Spleen (tissue), 11 donors: Measurements from ENCODE around the gene USP51. TPM values are rescaled to one million over a fixed set of nuclear protein-coding genes. Genes with fewer than 3 reads are reported as not detected.
"Not testable (repeated sequence)": the region's sequence is repeated elsewhere in the genome, so short reads cannot be mapped to it uniquely, and the experiment has no call there.

ENCODE experiments used
- DNase-seq: peaks from one replicate; pipeline ENCODE4 v3.0.0-alpha.2; 2020
- H3K27ac ChIP-seq, 8 donors: fragments of 200-600 bp; sonication (generic) in 7 of 8; 1 replicate in 4 of 8; 2 replicates in 4 of 8; pipeline versions ENCODE4 v1.5.0 to v1.8.0; 2016 to 2021; ENCODE audit warnings: inconsistent platforms in 4 of 8, mild to moderate bottlenecking in 4 of 8, moderate library complexity in 1 of 8
- H3K27me3 ChIP-seq, 7 donors: fragments of 200-600 bp; sonication (generic) in 6 of 7; replicated peaks in 1 of 7; 1 replicate in 4 of 7; 2 replicates in 3 of 7; pipeline versions ENCODE4 v1.5.0 to v1.8.0; 2016 to 2021; ENCODE audit warnings: inconsistent platforms in 3 of 7, mild to moderate bottlenecking in 1 of 7
- H3K36me3 ChIP-seq, 6 donors: fragments of 200-600 bp; sonication (generic) in 5 of 6; 1 replicate in 4 of 6; 2 replicates in 2 of 6; pipeline versions ENCODE4 v1.5.0 to v1.8.0; 2016 to 2021; ENCODE audit warnings: inconsistent platforms in 2 of 6
- H3K4me1 ChIP-seq, 6 donors: fragments of 200-600 bp; sonication (generic) in 5 of 6; 1 replicate in 3 of 6; 2 replicates in 3 of 6; pipeline versions ENCODE4 v1.5.0 to v1.8.0; 2016 to 2021; ENCODE audit warnings: inconsistent platforms in 3 of 6
- H3K4me3 ChIP-seq, 8 donors: fragments of 200-600 bp; sonication (generic) in 7 of 8; 1 replicate in 4 of 8; 2 replicates in 4 of 8; pipeline versions ENCODE4 v1.5.0 to v1.8.0; 2016 to 2021; ENCODE audit warnings: inconsistent platforms in 4 of 8, mild to moderate bottlenecking in 4 of 8, moderate library complexity in 2 of 8
- H3K9me3 ChIP-seq, 8 donors: fragments of 200-600 bp; sonication (generic) in 7 of 8; 1 replicate in 4 of 8; 2 replicates in 4 of 8; pipeline versions ENCODE4 v1.5.0 to v1.8.0; 2016 to 2021; ENCODE audit warnings: inconsistent platforms in 4 of 8
- POLR2A ChIP-seq, 3 donors: fragments of 450-650 bp; IDR thresholded peaks; one replicate each; pipeline ENCODE4 v1.5.1; 2017; ENCODE audit warnings: antibody characterized with exemption in 3 of 3, mild to moderate bottlenecking in 1 of 3
- POLR2AphosphoS5 ChIP-seq, 3 donors: sonication (generic); formaldehyde crosslinking; IDR thresholded peaks; one replicate each; pipeline ENCODE4 v1.5.1; 2017; ENCODE audit warnings: antibody characterized with exemption in 3 of 3
- WGBS, 5 donors: extraction: QIAGEN DNeasy Blood & Tissue Kit in 3 of 5; methylation state at CpG; one replicate each; pipeline versions ENCODE4 v1.1.5 to v1.1.7; 2013 to 2018; 5-methylcytosine and 5-hydroxymethylcytosine counted together
- intact Hi-C: fragments of 100-400 bp; cut with DNase I; formaldehyde crosslinking; loops from one replicate; pipeline ENCODE4 v1.15.0; 2023; ENCODE audit warnings: low total_unique reads
- polyA plus RNA-seq, 3 donors: library from polyadenylated mRNA; stranded (reverse); fragments of 200-250 nt; gene quantifications; one replicate each; pipeline ENCODE4 v1.2.1, GENCODE V29; 2013
- total RNA-seq, 7 donors: library from RNA; depleted of rRNA in 3 of 7; stranded (reverse); fragments of >200 nt in 3 of 7; fragmentation: NEBNext Ultra II Directional in 4 of 7; extraction: Animal tissue kit (Norgen Biotek cat#: 25700) in 4 of 7; gene quantifications; one replicate each; pipeline versions ENCODE4 v1.1.0 to v1.2.1, GENCODE V29; 2016 to 2021
- TF ChIP-seq, protein P1 (sequence below), 11 experiments: fragments of 200-600 bp in 7 of 11; fragments of 450-650 bp in 4 of 11; sonication (generic) in 4 of 11; IDR thresholded peaks in 8 of 11; conservative IDR thresholded peaks in 3 of 11; 1 replicate in 7 of 11; 2 replicates in 4 of 11; pipeline versions ENCODE4 v1.4.0 to v1.8.0; 2016 to 2021; ENCODE audit warnings: antibody characterized with exemption in 11 of 11, inconsistent platforms in 4 of 11, mild to moderate bottlenecking in 1 of 11
- donor health status: healthy with polysubstance abuse.
- donor health status: DM: no; HTN: no; CAD: no; lungs with moderate emphysema.
- donor health status: DM: no; HTN: no; CAD: no.
- donor health status: Bipolar disorder and iron deficiency.
- donor health status: healthy.
- donor health status: DM: no; HTN: no; CAD: no.
- donor health status: DM: yes; HTN: yes; CAD: no.

Gene USP51
- total and polyA plus RNA-seq, 10 donors = 0.46 to 5.0 (median 2.4) TPM

DNA sequence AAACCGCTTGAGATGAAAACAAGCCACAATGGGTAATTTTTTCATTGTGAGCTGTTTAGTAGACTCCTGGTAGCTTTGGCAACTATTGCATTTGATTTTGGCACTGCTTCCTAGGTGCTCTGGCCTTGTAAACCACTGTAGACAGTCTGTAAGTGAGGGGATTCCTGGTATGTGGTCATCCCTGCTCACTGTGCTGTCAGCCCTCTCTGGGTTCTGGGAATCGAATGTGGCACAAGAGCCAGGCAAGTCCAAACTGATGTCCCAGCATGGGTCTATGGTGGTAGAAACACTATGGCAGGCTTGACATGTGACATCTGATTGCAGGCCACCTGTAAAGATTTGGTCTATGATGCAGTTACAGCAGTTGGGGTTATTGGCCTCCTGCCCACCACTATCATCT lies 2.5 kb downstream of the USP51 start:
- Histone ChIP-seq H3K27me3 (no peaks in the 10 kb centered on the region), H3K9me3 (no peaks in the 10 kb centered on the region), H3K27ac (no peak overlapping the region), H3K4me3 (no peak overlapping the region), H3K36me3 (no peaks in the 10 kb centered on the region), H3K4me1 (peaks cover 0 to 18% (median 7%) of the 10 kb centered on the region in 6 donors)
- 86 to 100% (median 93%) methylated on average over 1 to 2 of the region's 2 CpGs for WGBS, 5 donors
- DNase-seq = no peak
- intact Hi-C loops = no loop called here
- TF ChIP-seq POLR2A (IDR thresholded peaks at IDR 0.05) (no peak), POLR2AphosphoS5 (IDR thresholded peaks at IDR 0.05) (no peak)
- TF ChIP-seq, protein P1, sequence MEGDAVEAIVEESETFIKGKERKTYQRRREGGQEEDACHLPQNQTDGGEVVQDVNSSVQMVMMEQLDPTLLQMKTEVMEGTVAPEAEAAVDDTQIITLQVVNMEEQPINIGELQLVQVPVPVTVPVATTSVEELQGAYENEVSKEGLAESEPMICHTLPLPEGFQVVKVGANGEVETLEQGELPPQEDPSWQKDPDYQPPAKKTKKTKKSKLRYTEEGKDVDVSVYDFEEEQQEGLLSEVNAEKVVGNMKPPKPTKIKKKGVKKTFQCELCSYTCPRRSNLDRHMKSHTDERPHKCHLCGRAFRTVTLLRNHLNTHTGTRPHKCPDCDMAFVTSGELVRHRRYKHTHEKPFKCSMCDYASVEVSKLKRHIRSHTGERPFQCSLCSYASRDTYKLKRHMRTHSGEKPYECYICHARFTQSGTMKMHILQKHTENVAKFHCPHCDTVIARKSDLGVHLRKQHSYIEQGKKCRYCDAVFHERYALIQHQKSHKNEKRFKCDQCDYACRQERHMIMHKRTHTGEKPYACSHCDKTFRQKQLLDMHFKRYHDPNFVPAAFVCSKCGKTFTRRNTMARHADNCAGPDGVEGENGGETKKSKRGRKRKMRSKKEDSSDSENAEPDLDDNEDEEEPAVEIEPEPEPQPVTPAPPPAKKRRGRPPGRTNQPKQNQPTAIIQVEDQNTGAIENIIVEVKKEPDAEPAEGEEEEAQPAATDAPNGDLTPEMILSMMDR (IDR thresholded peaks at IDR 0.05 in 8 of 11, conservative IDR thresholded peaks at IDR 0.05 in 3 of 11) = no peak

DNA sequence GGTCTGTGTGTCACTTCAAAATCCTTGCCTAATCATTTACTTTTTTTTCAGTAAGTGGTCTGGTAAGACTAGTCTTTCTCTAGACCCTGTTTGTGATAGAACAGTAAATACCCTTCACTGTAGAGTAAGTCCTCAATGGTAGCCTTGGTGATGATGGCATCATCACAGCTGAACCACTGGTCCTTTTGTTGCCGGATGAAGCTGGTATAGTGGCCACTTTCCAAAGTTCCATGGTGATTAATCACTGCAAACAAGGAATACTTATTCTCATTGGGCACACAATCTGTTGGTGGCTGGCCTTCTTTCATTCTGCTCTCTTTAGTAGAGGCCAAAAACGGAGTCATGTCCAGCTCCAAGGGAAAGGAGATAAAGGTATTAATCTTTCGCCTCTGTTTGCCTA lies 2.9 kb downstream of the USP51 start:
- no peak for DNase-seq
- no peak for TF ChIP-seq POLR2A (IDR thresholded peaks at IDR 0.05)
- TF ChIP-seq POLR2AphosphoS5 (IDR thresholded peaks at IDR 0.05) = no peak
- TF ChIP-seq, protein P1 (IDR thresholded peaks at IDR 0.05 in 8 of 11, conservative IDR thresholded peaks at IDR 0.05 in 3 of 11) = no peak
- 76 to 97% (median 93%) methylated on average over 3 of the region's 3 CpGs for WGBS, 5 donors
- intact Hi-C loops = no loop called here
- H3K4me3 ChIP-seq = no peak overlapping the region
- no peak overlapping the region for H3K27ac ChIP-seq
- peaks cover 0 to 18% (median 7%) of the 10 kb centered on the region in 6 donors for H3K4me1 ChIP-seq
- no peaks in the 10 kb centered on the region for H3K9me3 ChIP-seq
- H3K36me3 ChIP-seq = no peaks in the 10 kb centered on the region
- H3K27me3 ChIP-seq = no peaks in the 10 kb centered on the region

DNA sequence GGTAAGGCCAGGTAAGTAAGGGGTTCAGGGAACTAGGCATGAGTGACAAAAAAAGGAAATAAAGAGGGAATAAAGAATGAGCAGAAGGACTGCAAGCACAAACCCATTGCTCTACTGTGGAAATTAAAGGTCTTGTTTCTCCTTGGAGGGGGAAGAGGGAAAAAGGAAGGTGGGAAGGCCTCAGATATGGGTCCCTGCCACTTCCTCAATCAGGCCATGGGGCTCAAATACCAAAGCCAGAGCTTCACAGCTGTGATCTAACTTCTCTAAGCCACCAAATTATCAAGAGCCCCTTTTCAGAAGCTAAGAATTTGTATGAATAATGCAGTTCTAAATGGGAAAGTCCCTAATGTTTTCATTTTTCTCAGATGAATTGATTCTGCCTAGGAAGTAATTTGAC lies 4.7 kb downstream of the USP51 start:
- TF ChIP-seq, protein P1 (IDR thresholded peaks at IDR 0.05 in 8 of 11, conservative IDR thresholded peaks at IDR 0.05 in 3 of 11) = no peak
- TF ChIP-seq POLR2A (IDR thresholded peaks at IDR 0.05) (no peak), POLR2AphosphoS5 (IDR thresholded peaks at IDR 0.05) (no peak)
- DNase-seq = no peak
- intact Hi-C loops = no loop called here
- H3K9me3 ChIP-seq = no peaks in the 10 kb centered on the region
- no peaks in the 10 kb centered on the region for H3K36me3 ChIP-seq
- H3K27ac ChIP-seq = no peak overlapping the region
- no peak overlapping the region for H3K4me3 ChIP-seq
- peaks cover 0 to 13% (median 4%) of the 10 kb centered on the region in 6 donors for H3K4me1 ChIP-seq
- H3K27me3 ChIP-seq = no peaks in the 10 kb centered on the region

DNA sequence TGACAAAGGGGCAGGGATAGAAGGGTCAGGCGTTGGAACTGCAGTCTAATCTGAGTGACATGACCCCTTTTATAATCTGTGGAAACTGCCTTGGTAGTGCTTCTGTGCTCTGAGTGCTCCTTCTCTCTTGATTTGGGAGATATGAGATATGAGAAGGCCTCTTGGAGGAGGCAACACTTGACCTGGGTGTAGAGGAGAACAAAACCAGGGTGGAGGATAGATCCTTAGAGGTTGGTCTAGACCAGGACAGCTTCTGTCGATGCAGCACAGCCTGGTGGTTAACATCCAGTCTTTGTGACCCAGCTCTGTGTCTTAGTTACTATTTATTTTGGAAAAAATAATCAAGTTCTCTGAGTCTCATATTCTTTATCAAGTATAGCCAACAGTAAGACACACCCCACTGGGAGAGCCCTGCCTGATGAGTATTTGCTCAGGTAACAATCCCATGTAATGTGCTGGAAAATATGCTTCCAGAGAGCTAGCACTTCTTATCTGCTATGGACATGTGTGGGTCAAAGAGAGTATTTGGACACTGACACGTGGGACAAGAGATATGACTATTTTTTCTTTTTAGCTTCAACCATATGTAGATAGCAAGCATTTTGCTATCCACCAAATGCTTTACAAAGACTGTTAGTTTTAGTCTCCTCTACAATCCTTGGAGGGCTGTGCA lies 9.1 kb downstream of the USP51 start:
- H3K27ac ChIP-seq = no peak overlapping the region
- no peaks in the 10 kb centered on the region for H3K36me3 ChIP-seq
- H3K27me3 ChIP-seq = no peaks in the 10 kb centered on the region
- no peaks in the 10 kb centered on the region for H3K9me3 ChIP-seq
- TF ChIP-seq POLR2A (IDR thresholded peaks at IDR 0.05) = no peak
- TF ChIP-seq, protein P1 (IDR thresholded peaks at IDR 0.05 in 8 of 11, conservative IDR thresholded peaks at IDR 0.05 in 3 of 11) = no peak
- no peak for TF ChIP-seq POLR2AphosphoS5 (IDR thresholded peaks at IDR 0.05)
- no peak overlapping the region for H3K4me3 ChIP-seq
- DNase-seq = no peak
- intact Hi-C loops = no loop called here
- no peaks in the 10 kb centered on the region for H3K4me1 ChIP-seq
- WGBS, 5 donors = 58 to 93% (median 81%) methylated on average over 3 of the region's 3 CpGs

DNA sequence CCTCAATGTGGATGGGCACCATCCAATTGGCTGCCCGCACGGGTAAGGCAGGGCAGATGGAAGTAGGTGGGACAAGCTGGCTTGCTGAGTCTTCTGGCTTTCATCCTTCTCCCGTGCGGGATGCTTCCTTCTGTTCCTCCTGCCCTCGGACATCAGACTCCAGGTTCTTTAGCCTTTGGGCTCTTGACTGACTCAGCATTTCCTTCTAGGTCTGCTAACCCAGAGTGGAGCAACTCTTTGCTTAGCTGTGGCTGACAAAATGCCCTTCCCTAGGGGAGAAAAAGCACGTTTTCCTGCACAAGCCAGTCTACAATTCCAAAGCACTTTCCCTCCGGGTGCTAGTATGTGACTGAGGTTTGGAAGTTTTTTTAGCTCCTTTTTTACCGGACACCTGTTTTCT lies 9.7 kb downstream of the USP51 start:
- not testable (repeated sequence) for H3K4me1 ChIP-seq, H3K27ac ChIP-seq

DNA sequence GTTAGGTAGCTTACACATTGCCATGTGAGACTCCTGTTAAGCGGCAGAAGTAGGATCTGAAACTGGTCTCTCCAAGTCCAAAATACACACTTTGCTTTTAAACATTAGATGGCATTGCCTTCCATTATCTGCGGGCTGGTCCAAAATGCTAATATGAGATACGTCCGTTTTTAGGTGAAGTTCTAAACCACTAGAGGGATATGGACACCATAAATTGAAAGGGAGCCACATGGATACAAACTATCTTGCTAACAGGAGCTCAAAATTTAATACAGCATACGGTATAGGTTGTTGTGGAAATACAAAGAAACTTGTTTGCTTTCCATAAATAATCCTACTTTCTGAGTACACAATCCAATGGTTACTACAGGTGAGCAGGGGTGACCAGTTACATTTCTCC lies 23.9 kb downstream of the USP51 start:
- H3K36me3 ChIP-seq, H3K27me3 ChIP-seq, H3K27ac ChIP-seq, DNase-seq, H3K4me3 ChIP-seq, H3K9me3 ChIP-seq, H3K4me1 ChIP-seq, intact Hi-C loops: not testable (repeated sequence)
- no CpG with 5 or more reads among the region's 5 CpGs for WGBS, 5 donors

More for the DNA sequence above, 9.7 kb downstream of the USP51 start:
- DNase-seq, H3K4me3 ChIP-seq, H3K36me3 ChIP-seq, H3K9me3 ChIP-seq, intact Hi-C loops, H3K27me3 ChIP-seq: not testable (repeated sequence)
- 75 to 93% (median 82%) methylated on average over 4 to 6 of the region's 8 CpGs for WGBS, 5 donors

DNA sequence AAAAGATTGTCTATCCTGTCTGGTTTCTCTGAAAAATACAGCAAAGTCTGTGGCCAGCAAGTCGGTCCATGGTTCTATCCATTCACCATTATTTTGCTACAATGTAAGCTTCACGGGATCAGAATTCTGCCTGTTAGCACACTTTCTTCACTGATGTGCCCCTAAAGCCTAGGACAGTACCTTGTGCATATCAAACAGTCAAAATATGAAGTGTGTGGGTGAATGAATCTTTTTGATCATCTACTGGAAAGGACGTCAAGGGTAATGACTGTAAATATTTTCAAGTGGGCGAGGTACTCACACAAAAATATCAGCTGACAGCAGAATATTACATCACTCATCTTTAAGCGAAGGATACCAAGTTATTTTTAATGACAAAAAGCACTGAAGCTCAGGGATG lies 24.5 kb downstream of the USP51 start:
- H3K4me1 ChIP-seq, H3K4me3 ChIP-seq, DNase-seq, H3K9me3 ChIP-seq, H3K27me3 ChIP-seq, H3K27ac ChIP-seq, H3K36me3 ChIP-seq, intact Hi-C loops: not testable (repeated sequence)
- WGBS, 5 donors = no CpG with 5 or more reads among the region's 5 CpGs
